Right lobe of liver (tissue), 4 donors: ENCODE results near the gene HTRA3.

ENCODE experiments used
- POLR2A ChIP-seq: fragments of 450-650 bp; IDR thresholded peaks from one replicate; pipeline ENCODE4 v1.6.1; 2017; ENCODE audit warnings: antibody characterized with exemption, mild to moderate bottlenecking
- TF ChIP-seq, protein P1 (sequence below), 4 donors: fragments of 200-600 bp in 3 of 4; fragments of 450-650 bp in 1 of 4; IDR thresholded peaks; one replicate each; pipeline versions ENCODE4 v1.5.1 to v1.8.0; 2016 to 2022; ENCODE audit warnings: antibody characterized with exemption in 4 of 4, mild to moderate bottlenecking in 2 of 4
- donor health status: DM: no; HTN: no; CAD: no.
- donor health status: DM: no; HTN: no; CAD: no.
- donor health status: DM: no; HTN: yes; CAD: no.

DNA sequence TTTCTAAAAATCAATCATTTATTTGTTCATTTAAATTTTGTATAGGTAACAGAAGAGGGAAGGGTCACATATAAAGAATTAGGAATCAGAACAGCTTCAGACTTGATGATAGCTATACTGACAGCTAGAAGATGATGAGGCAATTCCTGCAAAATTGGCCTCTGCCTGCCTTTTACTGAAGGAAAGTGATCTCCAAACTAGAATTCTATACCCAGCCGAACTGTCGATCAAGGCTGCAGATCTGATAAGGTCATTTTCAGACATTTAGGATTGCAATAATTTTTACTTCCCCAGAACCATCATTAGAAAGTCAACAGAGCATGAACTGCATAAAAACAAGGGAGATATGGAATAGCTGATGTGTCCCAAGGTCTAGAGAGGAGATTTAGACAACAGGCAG lies 66.3 kb downstream of the HTRA3 start:
- TF ChIP-seq, protein P1, sequence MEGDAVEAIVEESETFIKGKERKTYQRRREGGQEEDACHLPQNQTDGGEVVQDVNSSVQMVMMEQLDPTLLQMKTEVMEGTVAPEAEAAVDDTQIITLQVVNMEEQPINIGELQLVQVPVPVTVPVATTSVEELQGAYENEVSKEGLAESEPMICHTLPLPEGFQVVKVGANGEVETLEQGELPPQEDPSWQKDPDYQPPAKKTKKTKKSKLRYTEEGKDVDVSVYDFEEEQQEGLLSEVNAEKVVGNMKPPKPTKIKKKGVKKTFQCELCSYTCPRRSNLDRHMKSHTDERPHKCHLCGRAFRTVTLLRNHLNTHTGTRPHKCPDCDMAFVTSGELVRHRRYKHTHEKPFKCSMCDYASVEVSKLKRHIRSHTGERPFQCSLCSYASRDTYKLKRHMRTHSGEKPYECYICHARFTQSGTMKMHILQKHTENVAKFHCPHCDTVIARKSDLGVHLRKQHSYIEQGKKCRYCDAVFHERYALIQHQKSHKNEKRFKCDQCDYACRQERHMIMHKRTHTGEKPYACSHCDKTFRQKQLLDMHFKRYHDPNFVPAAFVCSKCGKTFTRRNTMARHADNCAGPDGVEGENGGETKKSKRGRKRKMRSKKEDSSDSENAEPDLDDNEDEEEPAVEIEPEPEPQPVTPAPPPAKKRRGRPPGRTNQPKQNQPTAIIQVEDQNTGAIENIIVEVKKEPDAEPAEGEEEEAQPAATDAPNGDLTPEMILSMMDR (IDR thresholded peaks at IDR 0.05), result no peak
- TF ChIP-seq POLR2A, result no peak
